T-helper 1 cell (primary cell): ENCODE data around the gene LSR.

Experiments used
- DNase-seq, 5 donors: peaks; one replicate each; pipeline ENCODE4 v3.0.0-alpha.2; 2012 to 2020

The LSR gene

DNA sequence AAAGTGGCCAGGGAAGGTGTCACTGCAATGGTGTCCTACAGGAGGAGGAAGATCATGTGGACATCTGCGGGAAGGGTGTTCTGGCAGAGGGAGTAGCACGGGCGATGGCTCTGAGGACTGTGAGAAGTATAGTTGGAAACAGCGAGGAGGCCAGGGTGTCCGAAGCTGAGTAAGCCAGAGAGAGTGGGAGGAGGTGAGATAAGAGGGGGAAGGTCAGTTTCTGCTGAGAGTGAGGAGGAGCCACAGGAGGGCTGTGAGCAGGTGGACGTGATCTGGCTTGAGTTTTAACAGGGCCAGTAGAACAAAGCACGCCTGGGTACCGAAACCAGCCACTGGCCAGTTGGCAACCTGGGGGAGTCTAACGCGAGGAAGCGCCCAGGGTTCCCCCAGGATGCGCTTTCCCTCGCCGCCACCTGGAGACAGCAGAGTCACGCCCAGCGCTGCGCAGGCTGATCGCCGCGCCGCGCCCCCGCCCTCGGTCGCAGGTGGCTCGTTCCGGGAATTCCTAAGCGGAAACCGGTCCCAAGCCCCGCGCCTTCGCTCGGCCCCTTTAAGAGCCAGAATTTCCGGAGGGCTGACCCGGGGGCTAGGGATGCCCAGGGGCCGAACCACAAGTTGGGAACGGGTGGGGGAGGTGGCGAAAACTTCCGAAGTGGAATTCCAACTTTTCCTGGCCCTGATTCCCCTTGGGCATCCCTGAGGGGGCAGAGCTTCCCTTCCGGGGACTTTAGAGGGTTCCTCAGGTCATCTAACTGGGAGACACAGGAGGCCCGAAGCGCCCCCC lies 1.1 kb upstream of the LSR start:
- peak in 4 of 5 donors; percentile 45 to 54 (median 46) for DNase-seq

DNA sequence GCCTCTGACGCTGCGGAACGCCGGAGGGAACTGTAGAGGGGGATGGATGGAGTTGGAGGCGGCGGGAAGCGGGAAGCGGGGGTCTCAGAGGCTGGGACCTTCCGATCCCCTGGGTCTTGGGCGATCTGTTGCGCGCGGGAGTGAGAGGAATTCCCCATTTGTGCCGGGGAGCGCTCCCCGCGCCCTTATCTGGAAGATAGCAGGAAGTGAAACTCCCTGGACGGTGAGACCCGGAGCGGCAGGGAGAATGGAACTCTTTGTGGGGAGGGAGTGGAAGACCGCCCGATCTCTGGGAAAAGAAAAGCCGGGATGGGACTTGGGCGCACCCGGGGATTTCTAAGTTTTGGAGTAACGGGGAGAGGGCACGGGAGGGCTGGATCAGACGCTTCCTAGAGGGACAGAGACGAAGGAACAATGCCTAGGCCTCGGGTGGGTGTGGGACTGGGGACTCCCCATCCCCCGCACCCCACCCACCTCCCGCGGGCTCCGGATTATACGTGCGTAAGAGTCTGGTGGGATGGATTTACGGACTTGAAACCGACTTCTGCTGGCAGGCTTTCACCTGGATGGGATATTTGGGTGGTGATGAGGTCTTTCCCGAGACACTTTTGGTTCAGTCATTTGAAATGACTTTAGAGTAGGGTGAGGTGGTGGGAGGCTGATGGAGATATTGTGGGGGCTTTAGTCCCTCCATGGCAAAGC lies 495 bp downstream of the LSR start:
- DNase-seq = no peak

DNA sequence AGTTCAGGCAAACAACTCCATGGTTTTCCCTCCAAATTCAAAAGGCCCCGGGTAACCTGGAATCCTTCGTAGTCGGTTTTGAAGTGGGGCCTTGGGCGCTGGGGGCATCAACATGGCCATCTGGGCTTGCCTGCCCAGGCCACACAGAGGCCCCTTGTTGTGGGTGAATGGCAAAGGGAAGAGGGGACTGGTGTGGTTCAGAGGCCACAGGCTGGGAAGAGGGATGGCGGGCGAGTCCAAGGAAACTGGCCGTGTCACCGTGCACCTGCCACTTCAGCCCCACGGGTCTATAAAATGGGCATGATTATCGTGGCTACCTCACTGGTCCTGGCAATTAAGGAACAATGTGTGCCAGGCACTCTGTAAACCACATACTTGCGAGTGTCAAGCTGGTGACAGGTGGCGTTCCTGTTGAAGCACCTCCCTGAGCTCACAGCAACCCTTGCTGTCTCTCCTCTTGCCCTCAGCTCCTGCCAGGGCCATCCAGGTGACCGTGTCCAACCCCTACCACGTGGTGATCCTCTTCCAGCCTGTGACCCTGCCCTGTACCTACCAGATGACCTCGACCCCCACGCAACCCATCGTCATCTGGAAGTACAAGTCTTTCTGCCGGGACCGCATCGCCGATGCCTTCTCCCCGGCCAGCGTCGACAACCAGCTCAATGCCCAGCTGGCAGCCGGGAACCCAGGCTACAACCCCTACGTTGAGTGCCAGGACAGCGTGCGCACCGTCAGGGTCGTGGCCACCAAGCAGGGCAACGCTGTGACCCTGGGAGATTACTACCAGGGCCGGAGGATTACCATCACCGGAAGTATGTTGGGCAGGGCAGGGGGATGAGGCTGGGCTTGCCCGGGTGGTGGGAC lies 1.3 kb downstream of the LSR start:
- DNase-seq = no peak

DNA sequence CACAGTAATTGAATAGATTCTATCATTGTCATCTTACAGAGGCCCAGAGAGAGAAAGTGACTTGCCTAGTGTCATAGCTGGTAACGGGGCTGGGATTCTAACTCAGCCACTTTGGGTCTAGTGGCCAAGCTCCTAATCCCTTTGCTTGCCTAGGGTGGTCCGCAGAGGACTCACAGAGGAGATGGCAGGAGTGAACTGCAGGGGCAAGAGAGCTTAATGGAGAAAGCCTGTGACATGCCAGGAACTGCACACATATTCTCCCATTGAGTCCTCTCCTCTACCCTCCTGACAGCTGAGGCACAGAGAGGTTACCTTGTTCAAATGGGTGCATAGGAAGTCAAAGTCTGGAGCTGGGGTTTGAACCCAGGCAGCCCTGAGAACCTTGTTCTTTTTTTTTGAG lies 2.7 kb downstream of the LSR start:
- DNase-seq = no peak

DNA sequence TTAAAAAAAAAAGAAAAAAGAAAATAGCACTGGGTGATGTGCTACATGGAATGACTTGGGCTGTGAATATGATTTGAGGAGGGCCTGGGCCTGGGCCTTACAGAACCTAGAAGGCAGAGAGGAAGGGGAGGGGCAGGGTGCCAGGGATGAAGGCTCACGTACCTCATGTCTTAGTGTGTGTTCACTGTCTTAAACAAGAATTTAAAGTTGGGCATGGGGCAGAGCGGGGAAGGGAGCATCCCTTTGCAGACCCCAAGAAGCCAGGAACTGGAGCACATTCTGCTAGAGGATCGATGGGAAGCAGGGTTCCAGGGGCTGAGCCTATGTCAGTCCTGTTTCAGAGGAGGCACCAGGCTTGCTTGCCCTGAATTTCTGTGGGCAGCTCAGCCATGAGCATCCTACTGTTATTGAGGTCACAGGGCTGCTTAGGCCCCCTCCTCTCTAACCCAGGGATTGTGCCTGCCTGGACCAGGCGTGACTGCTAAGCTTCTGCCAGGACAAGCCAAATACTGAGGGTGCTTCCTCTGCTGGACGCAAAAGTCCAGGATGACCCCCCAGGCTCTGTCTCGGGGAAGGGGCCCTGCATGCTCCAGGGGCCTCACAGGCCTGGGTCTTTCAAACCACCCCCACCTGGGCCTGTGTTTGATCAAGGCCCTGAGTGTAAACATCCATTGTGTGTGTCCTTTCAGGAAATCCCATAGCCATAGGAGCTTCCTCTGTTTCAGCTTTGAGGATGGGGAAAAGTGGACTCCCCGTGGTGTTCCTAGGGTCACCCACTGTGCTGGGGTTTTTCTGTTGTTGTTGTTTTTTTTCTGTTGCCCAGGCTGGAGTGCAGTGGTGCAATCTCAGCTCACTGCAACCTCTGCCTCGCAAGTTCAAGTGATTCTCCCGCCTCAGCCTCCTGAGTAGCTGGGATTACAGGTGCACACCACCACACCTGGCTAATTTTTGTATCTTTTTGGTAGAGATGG lies 4.8 kb downstream of the LSR start:
- DNase-seq = no peak

DNA sequence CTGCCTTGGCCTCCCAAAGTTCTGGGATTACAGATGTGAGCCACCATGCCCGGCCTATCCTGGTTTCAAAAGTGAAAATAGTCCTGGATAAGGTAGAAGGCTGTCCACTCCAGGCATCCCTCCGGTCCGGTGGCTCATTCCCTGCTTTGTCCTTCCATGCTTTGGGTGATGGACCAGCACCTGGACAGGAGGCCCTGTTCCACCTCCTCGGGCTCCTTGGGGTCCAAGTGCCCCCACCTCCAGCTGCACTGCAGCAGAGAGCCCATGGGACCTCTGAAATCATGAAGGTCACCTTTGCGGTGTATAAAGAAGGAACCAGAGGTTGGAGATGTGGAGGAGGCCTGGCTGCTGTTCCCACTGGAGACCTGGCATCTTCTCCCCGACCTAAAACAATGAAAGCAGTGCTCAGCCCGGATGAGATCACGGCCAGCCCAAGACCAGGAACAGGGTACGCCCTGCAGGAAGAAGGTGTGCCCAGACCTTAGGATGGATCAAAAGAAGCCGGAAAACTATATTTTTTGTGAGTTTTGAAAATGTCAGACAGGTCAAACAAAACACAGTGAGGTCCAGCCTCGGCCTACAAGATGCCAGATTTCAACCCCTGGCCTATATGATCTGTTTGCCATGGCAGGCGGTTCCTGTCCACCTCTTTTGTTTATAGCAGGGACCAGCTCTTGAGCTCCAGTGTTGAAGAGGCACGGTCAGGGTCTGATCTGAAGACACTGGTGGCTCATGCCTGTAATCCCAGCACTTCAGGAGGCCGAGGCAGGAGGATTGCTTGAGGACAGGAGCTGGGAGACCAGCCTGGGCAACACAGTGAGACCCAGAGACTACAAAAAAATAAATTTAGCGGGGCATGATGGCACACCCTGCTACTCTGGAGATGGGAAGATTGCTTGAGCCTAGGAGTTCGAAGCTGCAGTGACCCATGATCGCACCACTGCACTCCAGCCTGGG lies 5.8 kb downstream of the LSR start:
- DNase-seq = no peak

- DNase-seq = no peak
These were observed 7.8 kb downstream of the LSR start for GRCh38 chr19:35256566-35256965.

- DNase-seq = no peak
These were observed 8.3 kb downstream of the LSR start for GRCh38 chr19:35257113-35257461.

DNA sequence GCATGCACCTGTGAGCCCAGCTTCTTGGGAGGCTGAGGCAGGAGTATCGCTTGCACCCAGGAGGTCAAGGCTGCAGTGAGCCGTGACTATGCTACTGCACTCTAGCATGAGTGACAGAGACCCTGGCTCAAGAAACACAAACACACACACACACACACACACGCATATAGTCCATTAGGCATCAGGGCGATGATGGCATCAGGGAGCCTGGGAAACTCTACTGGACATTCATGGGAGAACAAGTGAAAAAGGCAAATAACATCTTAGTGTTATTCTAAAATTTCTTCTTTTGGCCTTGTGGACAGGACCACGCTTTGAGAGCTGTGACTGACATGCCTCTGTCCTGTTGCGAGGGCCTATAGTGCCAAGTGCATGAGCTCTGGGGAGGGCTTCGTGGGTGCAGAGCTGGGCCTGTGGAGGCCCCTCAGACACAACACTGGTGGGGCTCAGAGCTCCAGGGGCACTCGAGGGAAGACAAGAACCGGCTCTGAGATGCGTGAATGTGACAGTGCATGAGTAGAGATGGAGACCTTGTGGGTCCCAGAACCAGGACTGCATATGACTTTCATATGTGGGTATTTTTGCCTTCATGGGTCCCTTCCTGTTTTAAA lies 12.0 kb downstream of the LSR start:
- DNase-seq = no peak

- peak in 1 of 5 donors; percentile 9 for DNase-seq
These were observed 12.7 kb downstream of the LSR start for GRCh38 chr19:35261356-35262100.

DNA sequence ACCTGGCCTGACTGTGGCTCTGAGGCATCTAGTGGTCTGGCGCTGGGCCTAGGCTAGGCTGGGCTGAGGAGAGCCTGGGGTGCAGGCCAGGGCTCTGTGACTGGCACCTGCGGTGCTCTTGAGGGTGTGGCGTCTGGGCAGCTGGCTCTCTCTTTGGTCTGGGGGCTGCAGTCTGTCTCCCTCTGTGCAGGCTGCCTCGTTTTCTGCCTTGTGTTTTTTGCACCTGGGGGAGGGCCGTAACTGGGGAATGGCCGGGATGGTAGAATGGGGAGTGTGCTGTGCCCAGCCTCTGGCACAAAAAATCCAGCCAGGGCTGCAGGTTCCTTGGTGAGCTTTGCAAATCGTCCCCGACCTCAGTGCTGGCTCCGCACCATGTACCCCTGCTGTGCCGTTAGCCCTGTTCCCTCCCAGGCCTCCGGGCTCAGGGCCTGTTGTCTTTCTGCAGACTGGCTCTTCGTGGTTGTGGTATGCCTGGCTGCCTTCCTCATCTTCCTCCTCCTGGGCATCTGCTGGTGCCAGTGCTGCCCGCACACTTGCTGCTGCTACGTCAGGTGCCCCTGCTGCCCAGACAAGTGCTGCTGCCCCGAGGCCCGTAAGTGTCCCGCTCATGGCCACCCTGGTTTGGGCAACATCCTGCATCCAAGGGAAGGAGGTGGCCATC lies 13.4 kb downstream of the LSR start:
- peak in 1 of 5 donors; percentile 6 for DNase-seq

GRCh38 chr19:35264268-35265125 lies 15.7 kb downstream of the LSR start:
- DNase-seq = no peak

DNA sequence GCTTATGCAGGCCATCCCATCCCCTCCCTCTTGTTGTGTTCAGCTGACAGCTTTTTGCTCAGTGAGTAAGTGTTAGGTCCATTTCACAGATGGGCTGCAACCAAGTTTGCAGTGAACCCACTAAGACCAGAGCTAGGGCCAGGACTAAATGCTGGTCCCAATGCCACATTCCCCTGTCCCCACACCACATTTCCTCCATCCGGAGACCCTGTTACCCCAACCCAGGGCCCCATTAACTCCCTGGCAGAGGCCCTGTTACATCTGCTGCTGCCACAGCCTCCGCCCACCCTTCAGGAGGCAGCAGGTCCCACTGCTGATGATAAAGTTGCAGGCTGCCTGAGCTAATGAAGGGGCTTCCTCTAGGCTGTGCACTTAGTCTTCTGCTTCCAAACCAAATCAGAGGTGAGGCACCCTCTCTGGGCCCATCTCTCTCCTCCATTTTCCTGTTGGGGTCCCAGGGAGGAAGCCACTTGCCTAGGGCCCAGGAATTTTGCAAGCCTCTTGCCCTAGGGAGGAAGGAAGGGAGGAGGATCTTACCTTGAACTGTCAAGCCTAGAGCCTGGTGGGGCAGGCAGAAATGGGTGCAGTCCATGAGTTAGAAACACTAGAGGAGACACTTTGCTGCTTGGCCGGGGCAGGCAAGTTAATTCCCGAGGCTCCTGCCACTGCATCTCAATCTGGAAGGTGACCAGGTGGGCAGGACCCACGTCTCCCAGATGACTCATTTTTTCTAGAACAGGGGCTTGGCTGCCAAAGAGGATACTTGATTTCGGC lies 16.5 kb downstream of the LSR start:
- DNase-seq = no peak

DNA sequence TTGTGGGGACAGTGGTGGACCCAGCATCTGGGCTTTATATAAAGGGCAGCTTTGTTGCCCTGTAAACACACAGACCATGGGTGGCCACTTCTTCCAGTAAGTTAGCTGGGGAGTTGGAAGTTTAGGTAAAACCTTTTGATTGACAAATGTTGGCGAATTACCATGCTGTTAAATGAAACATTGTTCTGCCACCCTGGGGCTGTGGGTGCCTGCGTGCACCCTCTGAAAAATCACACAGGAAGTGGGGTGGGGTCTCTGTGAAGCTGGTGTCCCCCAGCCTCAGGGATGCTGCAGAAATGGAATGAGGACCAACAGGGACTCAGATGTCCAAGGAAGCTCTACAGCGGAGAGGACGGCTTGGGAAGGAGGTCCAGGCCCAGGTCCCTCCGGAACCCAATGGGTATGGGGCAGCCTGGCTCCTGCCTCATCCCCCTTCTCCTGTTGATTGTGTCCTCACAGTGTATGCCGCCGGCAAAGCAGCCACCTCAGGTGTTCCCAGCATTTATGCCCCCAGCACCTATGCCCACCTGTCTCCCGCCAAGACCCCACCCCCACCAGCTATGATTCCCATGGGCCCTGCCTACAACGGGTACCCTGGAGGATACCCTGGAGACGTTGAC lies 17.2 kb downstream of the LSR start:
- DNase-seq = no peak

DNA sequence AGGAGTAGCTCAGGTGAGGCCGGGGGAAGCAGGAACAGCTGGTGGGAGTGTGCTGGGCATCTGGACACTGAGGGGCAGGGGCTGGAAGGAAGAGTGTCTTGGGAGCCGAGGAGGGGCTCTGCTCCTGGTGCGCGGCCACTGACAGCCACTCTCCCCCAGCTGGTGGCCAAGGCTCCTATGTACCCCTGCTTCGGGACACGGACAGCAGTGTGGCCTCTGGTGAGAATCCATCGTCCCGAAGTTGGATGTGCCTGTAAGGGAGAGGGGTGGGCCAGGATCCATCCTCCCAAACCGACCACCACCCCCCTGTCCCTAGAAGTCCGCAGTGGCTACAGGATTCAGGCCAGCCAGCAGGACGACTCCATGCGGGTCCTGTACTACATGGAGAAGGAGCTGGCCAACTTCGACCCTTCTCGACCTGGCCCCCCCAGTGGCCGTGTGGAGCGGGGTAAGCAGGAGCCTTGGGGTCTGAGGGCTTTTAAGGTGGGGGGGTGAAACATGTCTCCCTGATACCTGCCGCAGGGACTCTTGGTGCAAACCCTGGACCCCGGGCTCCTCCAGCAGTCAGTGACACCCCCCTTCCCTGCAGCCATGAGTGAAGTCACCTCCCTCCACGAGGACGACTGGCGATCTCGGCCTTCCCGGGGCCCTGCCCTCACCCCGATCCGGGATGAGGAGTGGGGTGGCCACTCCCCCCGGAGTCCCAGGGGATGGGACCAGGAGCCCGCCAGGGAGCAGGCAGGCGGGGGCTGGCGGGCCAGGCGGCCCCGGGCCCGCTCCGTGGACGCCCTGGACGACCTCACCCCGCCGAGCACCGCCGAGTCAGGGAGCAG lies 17.9 kb downstream of the LSR start:
- no peak for DNase-seq

- peak in 3 of 5 donors; percentile 26 to 43 (median 27) for DNase-seq
These were observed 18.6 kb downstream of the LSR start for GRCh38 chr19:35267353-35267817.
